ENCODE measurements around the gene CERS6. TPM values are rescaled to one million over a fixed set of nuclear protein-coding genes. Genes with fewer than 3 reads are reported as not detected.

Gene CERS6
- total RNA-seq, 1 donor from 2014 or later, result 21.8 TPM

- Histone ChIP-seq H3K27ac (no peak overlapping the region), H3K27me3 (ENCODE audit: low read depth) (no peaks in the 10 kb centered on the region), H3K9me3 (no peaks in the 10 kb centered on the region), H3K4me1 (peaks cover 1% of the 10 kb centered on the region), H3K4me3 (no peak overlapping the region), H3K36me3 (no peaks in the 10 kb centered on the region)
- DNase-seq (no peak), ATAC-seq (no peak)
- TF ChIP-seq, protein P1, sequence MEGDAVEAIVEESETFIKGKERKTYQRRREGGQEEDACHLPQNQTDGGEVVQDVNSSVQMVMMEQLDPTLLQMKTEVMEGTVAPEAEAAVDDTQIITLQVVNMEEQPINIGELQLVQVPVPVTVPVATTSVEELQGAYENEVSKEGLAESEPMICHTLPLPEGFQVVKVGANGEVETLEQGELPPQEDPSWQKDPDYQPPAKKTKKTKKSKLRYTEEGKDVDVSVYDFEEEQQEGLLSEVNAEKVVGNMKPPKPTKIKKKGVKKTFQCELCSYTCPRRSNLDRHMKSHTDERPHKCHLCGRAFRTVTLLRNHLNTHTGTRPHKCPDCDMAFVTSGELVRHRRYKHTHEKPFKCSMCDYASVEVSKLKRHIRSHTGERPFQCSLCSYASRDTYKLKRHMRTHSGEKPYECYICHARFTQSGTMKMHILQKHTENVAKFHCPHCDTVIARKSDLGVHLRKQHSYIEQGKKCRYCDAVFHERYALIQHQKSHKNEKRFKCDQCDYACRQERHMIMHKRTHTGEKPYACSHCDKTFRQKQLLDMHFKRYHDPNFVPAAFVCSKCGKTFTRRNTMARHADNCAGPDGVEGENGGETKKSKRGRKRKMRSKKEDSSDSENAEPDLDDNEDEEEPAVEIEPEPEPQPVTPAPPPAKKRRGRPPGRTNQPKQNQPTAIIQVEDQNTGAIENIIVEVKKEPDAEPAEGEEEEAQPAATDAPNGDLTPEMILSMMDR (IDR thresholded peaks at IDR 0.05), result no peak
- intact Hi-C loops (cut with DNase I), result no loop called here
Observed at GRCh38 chr2:168752361-168752760, 296.3 kb downstream of the CERS6 start.

DNA sequence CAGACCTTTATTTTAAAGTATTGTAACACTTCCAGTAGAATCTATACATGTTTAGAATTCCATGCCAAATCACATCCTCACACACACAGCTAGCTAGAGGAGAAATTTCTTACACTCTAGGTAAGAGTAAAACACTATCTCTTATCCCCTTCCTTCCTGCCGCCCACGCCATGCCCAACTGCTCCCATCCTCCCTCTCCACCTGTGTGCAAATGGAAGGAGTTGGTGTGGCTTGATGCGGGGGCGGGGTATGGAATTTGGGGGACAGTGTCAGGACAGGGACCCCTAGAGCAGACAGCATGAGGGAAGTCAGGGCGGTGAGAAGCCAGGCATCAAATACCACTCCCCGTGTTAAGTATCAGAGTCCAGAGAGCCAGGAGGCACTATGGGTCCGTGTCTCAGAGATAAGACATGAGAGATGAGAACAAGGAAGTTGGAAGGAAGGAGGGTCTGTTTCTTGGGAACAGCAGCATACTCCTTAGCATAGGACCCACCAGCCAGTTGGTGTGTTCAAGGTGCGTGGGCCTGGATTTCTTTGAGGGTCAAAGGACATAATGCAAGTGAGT, 297.8 kb downstream of the CERS6 start:
- Histone ChIP-seq H3K4me3 (no peak overlapping the region), H3K4me1 (peaks cover 8% of the 10 kb centered on the region), H3K27ac (no peak overlapping the region), H3K36me3 (no peaks in the 10 kb centered on the region), H3K9me3 (no peaks in the 10 kb centered on the region), H3K27me3 (ENCODE audit: low read depth) (no peaks in the 10 kb centered on the region)
- intact Hi-C loops (cut with DNase I), result no loop called here
- ATAC-seq (peak in 1 of 2 donors; percentile 27), DNase-seq (no peak)
- TF ChIP-seq, protein P1 (IDR thresholded peaks at IDR 0.05), result no peak

- TF ChIP-seq, protein P1 (IDR thresholded peaks at IDR 0.05), result no peak
- Histone ChIP-seq H3K27me3 (ENCODE audit: low read depth) (no peaks in the 10 kb centered on the region), H3K27ac (no peak overlapping the region), H3K4me1 (peaks cover 8% of the 10 kb centered on the region), H3K9me3 (no peaks in the 10 kb centered on the region), H3K36me3 (no peaks in the 10 kb centered on the region), H3K4me3 (no peak overlapping the region)
- ATAC-seq (no peak), DNase-seq (no peak)
- intact Hi-C loops (cut with DNase I), result no loop called here
Observed at GRCh38 chr2:168757223-168757622, 301.2 kb downstream of the CERS6 start.

DNA sequence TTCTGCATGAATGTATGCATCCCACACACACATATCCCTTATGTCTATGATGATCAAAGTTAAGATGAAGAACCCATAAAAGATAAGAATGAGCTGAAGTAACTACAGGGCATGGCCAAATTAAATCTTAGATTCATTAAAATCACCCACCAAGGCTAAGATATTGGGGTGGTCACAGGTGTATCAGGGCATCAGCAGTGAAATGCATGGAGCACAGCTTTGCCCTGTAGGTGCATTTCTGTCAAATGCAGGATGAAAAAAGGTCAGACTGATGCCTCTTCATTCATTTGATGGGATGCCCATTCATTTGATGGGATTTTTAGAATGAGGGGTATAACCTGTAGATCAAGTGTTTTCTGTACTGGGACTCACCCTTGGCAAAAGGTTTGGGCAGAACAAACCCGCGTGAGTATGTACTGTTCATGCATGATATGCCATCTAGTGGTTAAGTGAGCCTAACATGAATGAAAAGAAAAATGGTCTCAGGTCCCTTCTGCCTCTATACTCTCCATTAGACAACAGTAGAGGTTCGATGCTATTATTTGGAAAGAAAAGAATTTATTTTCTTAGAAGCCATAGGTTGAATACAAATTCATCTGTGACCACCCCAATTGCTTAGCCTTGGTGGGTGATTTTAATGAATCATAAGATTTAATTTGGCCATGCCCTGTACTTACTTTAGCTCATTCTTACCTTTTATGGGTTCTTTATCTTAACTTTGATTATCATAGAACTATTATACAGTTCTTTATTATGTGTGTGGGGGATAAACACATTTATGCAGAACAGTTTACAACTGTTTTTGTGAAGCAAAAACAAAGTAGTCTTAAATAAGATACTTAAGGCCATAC, 303.1 kb downstream of the CERS6 start:
- DNase-seq (no peak), ATAC-seq (peak; percentile 70 to 76)
- Histone ChIP-seq H3K27me3 (ENCODE audit: low read depth) (no peaks in the 10 kb centered on the region), H3K36me3 (no peaks in the 10 kb centered on the region), H3K27ac (no peak overlapping the region), H3K9me3 (no peaks in the 10 kb centered on the region), H3K4me3 (no peak overlapping the region), H3K4me1 (peaks cover 8% of the 10 kb centered on the region)
- TF ChIP-seq, protein P1 (IDR thresholded peaks at IDR 0.05), result peak; percentile 61
- intact Hi-C loops (cut with DNase I), result no loop called here

- H3K9me3 ChIP-seq, result no peaks in the 10 kb centered on the region
- no peak overlapping the region for H3K27ac ChIP-seq
- no peak for ATAC-seq
- DNase-seq, result no peak
- TF ChIP-seq, protein P1 (IDR thresholded peaks at IDR 0.05), result no peak
- H3K4me3 ChIP-seq, result no peak overlapping the region
- H3K27me3 ChIP-seq (ENCODE audit: low read depth), result no peaks in the 10 kb centered on the region
- no peaks in the 10 kb centered on the region for H3K4me1 ChIP-seq
- intact Hi-C loops (cut with DNase I), result no loop called here
- H3K36me3 ChIP-seq, result no peaks in the 10 kb centered on the region
Observed at GRCh38 chr2:168765401-168765800, 309.3 kb downstream of the CERS6 start.
